ENCODE data around the gene TCEAL5. TPM values are rescaled to one million over a fixed set of nuclear protein-coding genes. Genes with fewer than 3 reads are reported as not detected.

The TCEAL5 gene
- total RNA-seq, 1 experiment from 2014 or later = not detected

DNA sequence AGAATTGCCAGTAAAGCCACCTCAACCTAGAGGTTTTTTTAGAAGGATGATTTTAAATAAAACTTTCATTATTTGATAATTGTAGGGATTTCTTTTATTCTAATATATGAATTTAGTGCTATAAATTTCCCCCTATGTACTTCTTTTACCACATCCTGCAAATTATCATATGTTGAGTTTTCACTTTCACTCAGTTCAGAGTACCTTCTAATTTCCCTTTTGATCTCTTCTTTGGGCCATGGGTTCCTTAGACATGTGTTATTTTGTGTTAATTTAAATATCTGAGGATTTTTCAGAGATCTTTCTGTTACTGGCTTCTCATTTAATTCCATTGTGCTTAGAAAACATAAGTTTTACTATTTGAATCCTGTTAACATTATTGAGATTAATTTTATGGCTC lies 28.2 kb upstream of the TCEAL5 start:
- CTCF ChIA-PET = no interaction called here
- no peaks in the 10 kb centered on the region for H3K36me3 Mint-ChIP-seq (ENCODE audit: insufficient read depth, unreplicated experiment)

DNA sequence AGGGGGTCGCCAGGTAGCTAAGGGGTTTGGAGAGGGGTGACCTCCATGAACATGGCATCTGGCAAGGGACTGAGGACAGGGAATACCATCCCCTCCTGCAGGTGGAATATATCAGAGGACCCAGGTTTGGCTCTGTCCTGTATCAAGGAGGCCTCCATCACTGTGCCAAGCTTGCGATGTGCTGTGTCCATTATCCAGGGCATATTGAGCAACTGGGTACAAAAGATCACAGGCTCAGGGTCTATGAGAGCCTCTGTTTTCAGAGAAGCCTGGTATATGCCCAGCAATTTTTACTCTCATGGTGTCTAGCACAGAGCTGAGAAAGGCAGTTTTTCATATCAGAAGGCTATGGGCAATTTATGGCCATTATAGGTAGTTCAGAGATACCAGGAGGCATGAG lies 16.6 kb upstream of the TCEAL5 start:
- TF ChIP-seq, protein P1, sequence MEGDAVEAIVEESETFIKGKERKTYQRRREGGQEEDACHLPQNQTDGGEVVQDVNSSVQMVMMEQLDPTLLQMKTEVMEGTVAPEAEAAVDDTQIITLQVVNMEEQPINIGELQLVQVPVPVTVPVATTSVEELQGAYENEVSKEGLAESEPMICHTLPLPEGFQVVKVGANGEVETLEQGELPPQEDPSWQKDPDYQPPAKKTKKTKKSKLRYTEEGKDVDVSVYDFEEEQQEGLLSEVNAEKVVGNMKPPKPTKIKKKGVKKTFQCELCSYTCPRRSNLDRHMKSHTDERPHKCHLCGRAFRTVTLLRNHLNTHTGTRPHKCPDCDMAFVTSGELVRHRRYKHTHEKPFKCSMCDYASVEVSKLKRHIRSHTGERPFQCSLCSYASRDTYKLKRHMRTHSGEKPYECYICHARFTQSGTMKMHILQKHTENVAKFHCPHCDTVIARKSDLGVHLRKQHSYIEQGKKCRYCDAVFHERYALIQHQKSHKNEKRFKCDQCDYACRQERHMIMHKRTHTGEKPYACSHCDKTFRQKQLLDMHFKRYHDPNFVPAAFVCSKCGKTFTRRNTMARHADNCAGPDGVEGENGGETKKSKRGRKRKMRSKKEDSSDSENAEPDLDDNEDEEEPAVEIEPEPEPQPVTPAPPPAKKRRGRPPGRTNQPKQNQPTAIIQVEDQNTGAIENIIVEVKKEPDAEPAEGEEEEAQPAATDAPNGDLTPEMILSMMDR (IDR thresholded peaks at IDR 0.05; ENCODE audit: unreplicated experiment) = no peak
- BruUV-seq (replicated peaks) = no TSS peak
- H3K9me3 Mint-ChIP-seq (ENCODE audit: low read depth, unreplicated experiment) = no peaks in the 10 kb centered on the region
- CTCF ChIA-PET = no interaction called here
- H3K4me3 Mint-ChIP-seq (ENCODE audit: low read depth, unreplicated experiment) = no peak overlapping the region
- peaks cover 38% of the 10 kb centered on the region for H3K27me3 Mint-ChIP-seq (ENCODE audit: unreplicated experiment)
- no peaks in the 10 kb centered on the region for H3K4me1 Mint-ChIP-seq (ENCODE audit: low read depth, unreplicated experiment)
- intact Hi-C loops (cut with micrococcal nuclease; ENCODE audit: unreplicated experiment) = no loop called here
- no peak overlapping the region for H3K27ac Mint-ChIP-seq (ENCODE audit: unreplicated experiment)
- no peak for DNase-seq
- H3K36me3 Mint-ChIP-seq (ENCODE audit: insufficient read depth, unreplicated experiment) = no peaks in the 10 kb centered on the region

More for the DNA sequence above, 28.2 kb upstream of the TCEAL5 start:
- TF ChIP-seq, protein P1 (IDR thresholded peaks at IDR 0.05; ENCODE audit: unreplicated experiment) = no peak
- Mint-ChIP-seq H3K9me3 (ENCODE audit: low read depth, unreplicated experiment) (no peaks in the 10 kb centered on the region), H3K27ac (ENCODE audit: unreplicated experiment) (no peak overlapping the region), H3K27me3 (ENCODE audit: unreplicated experiment) (peaks cover 19% of the 10 kb centered on the region), H3K4me3 (ENCODE audit: low read depth, unreplicated experiment) (no peak overlapping the region), H3K4me1 (ENCODE audit: low read depth, unreplicated experiment) (no peaks in the 10 kb centered on the region)
- no TSS peak for BruUV-seq (replicated peaks)
- no peak for DNase-seq
- intact Hi-C loops (cut with micrococcal nuclease; ENCODE audit: unreplicated experiment) = no loop called here

DNA sequence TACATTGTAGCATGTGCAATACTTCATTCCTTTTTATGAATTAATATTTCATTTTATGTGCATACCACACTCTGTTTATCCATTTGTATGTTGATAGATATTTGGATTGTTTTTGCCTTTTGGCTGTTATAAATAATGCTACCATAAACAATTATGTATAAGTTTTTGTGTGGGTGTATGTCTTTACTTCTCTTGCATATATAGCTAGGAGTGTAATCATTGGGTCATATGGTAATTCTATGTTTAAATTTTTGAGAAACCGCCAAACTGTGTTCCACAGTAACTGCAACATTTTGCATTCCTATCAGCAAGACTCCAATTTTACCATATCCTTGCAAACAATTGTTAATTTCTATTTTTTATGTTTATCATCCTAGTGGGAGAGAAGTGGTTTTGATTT lies 3.1 kb upstream of the TCEAL5 start:
- Mint-ChIP-seq H3K27me3 (ENCODE audit: unreplicated experiment) (peaks cover 65% of the 10 kb centered on the region), H3K27ac (ENCODE audit: unreplicated experiment) (no peak overlapping the region), H3K4me1 (ENCODE audit: low read depth, unreplicated experiment) (no peaks in the 10 kb centered on the region), H3K9me3 (ENCODE audit: low read depth, unreplicated experiment) (no peaks in the 10 kb centered on the region), H3K4me3 (ENCODE audit: low read depth, unreplicated experiment) (no peak overlapping the region), H3K36me3 (ENCODE audit: insufficient read depth, unreplicated experiment) (no peaks in the 10 kb centered on the region)
- CTCF ChIA-PET = no interaction called here
- intact Hi-C loops (cut with micrococcal nuclease; ENCODE audit: unreplicated experiment) = no loop called here
- no TSS peak for BruUV-seq (replicated peaks)
- TF ChIP-seq, protein P1 (IDR thresholded peaks at IDR 0.05; ENCODE audit: unreplicated experiment) = no peak
- DNase-seq = no peak

DNA sequence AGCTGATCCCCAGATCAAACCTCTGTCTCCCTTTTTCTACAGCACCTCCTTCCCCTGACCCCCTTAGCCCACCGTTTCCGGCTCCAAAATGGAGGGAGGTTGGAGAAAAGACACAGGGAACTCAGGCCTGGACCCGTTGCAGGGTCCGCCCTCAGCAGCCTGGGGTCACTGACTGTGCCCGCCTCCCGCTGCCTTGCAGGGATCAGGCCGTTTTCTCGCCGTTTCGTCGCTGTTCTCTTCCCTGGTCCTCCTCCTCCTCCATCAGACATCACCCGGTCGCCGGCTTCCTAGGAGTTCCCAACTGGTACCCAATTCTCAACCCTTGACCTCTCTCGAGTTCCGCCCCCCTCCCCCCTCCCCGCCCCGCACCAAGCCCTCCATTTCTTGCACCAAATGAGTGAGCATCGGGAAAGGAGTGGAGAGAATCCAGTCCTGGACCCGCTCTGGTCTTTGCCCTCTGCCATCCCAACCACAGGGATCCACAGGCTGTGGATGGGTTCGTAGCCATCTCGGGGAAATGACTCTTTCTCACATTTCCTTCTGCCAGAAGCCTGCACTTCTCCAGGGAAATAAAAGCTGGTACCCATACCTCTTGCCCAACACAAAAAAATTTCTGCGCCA lies 493 bp downstream of the TCEAL5 start:
- Mint-ChIP-seq H3K4me3 (ENCODE audit: low read depth, unreplicated experiment) (no peak overlapping the region), H3K27me3 (ENCODE audit: unreplicated experiment) (peaks cover 79% of the 10 kb centered on the region)

More for the DNA sequence above, 493 bp downstream of the TCEAL5 start:
- Mint-ChIP-seq H3K36me3 (ENCODE audit: insufficient read depth, unreplicated experiment) (no peaks in the 10 kb centered on the region), H3K9me3 (ENCODE audit: low read depth, unreplicated experiment) (no peaks in the 10 kb centered on the region), H3K27ac (ENCODE audit: unreplicated experiment) (no peak overlapping the region), H3K4me1 (ENCODE audit: low read depth, unreplicated experiment) (no peaks in the 10 kb centered on the region)
- no peak for DNase-seq
- intact Hi-C loops (cut with micrococcal nuclease; ENCODE audit: unreplicated experiment) = no loop called here
- CTCF ChIA-PET = no interaction called here
- TF ChIP-seq, protein P1 (IDR thresholded peaks at IDR 0.05; ENCODE audit: unreplicated experiment) = no peak
- BruUV-seq (replicated peaks) = no TSS peak

Measured in Calu3 (cell line).